ENCODE measurements around the gene TMSB15B. TPM values are rescaled to one million over a fixed set of nuclear protein-coding genes. Genes with fewer than 3 reads are reported as not detected.
"Not testable (repeated sequence)": the region's sequence is repeated elsewhere in the genome, so short reads cannot be mapped to it uniquely, and the experiment has no call there.

Gene TMSB15B
- under 1 TPM in 2 of 6 experiments, not detected in 4; 0.24 to 0.42 TPM for total RNA-seq
- long read RNA-seq, result 0 reads

DNA sequence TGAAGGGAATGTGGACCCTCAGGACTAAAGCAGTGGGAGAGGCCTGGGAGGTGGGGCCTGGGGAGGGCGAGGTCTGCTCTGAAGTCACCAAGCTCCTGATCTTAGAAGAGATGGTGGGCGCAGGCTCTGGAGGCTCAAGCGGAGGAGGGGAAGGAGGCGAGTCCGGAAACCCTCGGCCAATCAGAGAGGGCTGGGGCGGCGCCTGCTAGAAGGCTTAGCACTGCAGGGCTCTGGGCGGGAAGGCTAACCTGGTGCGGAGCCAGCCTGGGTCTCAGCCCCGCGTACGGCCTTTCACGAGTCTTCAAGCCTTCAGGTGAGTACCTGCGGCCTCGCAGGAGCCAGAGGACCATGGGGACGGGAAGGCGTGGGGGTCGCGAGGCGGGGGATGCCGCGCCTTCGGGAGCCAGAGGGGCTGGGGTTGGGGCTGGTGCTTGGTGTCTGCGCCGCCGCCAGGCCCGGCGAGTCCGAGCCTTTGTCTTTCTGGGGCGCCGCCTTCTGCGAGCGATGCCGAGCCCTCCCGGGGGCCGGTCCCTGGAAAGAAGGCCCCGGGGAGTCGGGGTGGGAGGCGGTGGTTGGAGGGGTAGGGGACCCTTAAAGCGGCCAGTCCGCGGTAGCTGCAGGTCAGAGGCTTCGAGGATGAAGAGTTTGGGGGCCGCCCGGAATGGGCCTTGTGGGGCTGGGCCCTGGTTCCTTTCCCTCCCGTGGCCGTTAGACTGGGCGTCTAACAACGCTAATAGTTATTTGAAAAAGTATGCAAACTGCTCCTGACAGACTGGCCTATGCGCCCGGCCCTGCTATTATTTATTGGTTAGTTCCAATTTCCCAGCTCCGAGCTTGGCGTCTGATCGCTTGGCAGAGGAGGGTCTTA is at the start of gene TMSB15B:
Gene TMSB15B, plus strand, starts transcription at position 217 of the 868 bp plus-strand sequence.
- intact Hi-C loops (cut with DNase I); H3K4me1 ChIP-seq; H3K9me3 ChIP-seq; DNase-seq; H3K27me3 ChIP-seq; H3K36me3 ChIP-seq; H3K27ac ChIP-seq; H3K4me3 ChIP-seq: not testable (repeated sequence)
- WGBS (ENCODE audit: insufficient coverage, low coverage, low lambda C conversion rate, missing lambda C conversion rate), result no CpG with 5 or more reads among the region's 55 CpGs
- ATAC-seq, result peak; percentile 50 to 69 (median 60)

DNA sequence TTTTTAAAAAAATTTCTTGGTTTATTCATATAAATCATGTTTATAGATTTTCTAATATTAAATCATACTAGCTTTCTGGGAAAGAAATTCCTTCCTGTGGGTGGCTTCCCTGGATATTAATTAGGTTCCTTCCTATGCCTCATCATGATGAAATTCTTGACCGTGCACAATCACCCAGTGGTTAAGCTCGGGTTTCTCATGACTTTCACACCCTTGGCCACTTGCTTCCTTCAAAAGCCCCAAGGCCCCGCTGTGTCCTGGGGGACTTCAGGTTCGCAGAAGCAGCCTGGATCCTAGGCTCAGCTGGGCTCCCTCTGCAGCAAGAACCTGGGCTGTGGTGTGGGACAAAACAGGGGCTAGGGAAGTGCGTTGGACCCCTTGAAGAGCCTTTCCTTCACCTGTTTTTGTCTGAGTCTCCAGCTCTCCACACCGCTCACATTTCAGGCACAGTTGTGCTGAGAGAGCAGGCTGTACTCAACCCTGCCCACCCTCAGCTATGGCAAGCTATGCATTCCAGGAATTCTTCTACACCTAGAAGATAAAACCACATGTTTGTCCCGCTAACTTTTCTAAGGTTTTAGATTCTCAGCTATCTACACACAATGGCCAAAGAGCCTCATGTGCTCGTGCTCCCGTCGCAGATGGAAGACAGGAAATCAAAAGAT is 48.9 kb upstream of the TMSB15B start:
- H3K27ac ChIP-seq, result no peak overlapping the region
- TF ChIP-seq CTCF (IDR thresholded peaks at IDR 0.05) (no peak), POLR2A (IDR thresholded peaks at IDR 0.05) (no peak)
- WGBS (ENCODE audit: insufficient coverage, low coverage, low lambda C conversion rate, missing lambda C conversion rate), result 31% methylated on average over 8 of the region's 10 CpGs
- H3K4me3 ChIP-seq, result no peak overlapping the region
- ATAC-seq (no peak), DNase-seq (no peak)
- H3K27me3 ChIP-seq, result peaks cover 0 to 7% of the 10 kb centered on the region in 2 donors
- H3K36me3 ChIP-seq, result no peaks in the 10 kb centered on the region
- intact Hi-C loops (cut with DNase I), result no loop called here
- no peaks in the 10 kb centered on the region for H3K4me1 ChIP-seq
- no peaks in the 10 kb centered on the region for H3K9me3 ChIP-seq

DNA sequence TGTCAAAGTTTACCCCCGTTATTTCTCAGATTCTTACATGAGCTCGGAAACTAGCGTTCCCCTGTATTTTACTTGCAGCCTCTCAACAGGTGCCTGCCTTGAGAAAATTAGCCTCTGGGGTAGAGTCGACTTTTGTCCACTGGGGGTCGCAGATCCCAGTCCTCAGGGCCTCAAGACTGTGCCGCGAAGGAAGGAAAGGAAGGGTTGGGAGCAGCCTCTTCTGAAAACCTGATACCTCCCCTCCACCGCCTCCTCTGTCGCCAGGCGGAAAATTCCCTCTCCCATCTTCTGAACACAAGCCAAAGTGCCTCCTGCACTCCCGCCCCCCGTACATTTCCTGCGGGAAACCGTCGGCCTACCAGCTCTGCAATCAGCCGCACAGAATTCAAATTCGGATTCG is 44.4 kb upstream of the TMSB15B start:
- Histone ChIP-seq H3K4me1 (no peaks in the 10 kb centered on the region), H3K36me3 (no peaks in the 10 kb centered on the region), H3K4me3 (peak overlapping the region in 1 of 3 donors; percentile 49), H3K9me3 (no peaks in the 10 kb centered on the region), H3K27me3 (peaks cover 0 to 10% of the 10 kb centered on the region in 2 donors), H3K27ac (no peak overlapping the region)
- 4% methylated on average over 18 of the region's 18 CpGs for WGBS (ENCODE audit: insufficient coverage, low coverage, low lambda C conversion rate, missing lambda C conversion rate)
- ATAC-seq (peak; percentile 57 to 65 (median 59)), DNase-seq (no peak)
- TF ChIP-seq CTCF (IDR thresholded peaks at IDR 0.05) (peak in 3 of 4 donors; percentile 28 to 34 (median 33)), POLR2A (IDR thresholded peaks at IDR 0.05) (no peak)
- intact Hi-C loops (cut with DNase I), result no loop called here

DNA sequence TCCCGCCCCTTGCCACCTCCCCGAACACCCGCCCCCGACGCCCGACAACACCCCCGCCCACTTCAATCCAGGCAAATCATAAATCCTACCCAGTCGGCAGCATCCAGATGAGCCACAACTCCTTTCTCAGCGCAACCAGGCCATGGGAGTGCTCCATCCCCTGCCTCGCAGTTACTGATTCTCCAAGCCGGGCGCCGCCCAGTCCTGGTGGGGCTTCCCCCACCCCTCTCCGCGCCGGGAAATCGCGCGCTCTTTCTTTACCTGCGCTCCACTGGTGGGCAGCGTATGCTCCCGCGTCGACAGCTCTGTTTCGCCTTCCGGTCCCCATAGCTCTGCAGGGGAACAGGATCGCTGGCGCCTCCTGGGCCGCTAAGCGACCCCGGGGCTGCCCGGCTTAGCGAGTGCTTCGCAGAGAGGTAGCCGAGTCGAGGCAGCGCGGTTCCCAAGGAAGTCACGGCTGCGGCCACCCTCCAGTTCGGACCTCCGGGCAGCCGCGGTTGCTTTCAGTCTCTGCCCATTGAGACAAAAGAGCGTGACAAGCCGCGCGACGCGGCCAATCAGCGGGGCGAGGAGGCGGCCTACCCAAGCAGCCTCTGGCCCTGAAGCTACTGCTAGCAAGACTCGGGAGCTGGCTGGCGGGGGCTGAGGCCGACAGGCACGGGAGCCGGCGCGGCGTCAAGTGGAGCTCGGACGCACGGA is 43.7 kb upstream of the TMSB15B start:
- 28% methylated on average over 8 of the region's 64 CpGs for WGBS (ENCODE audit: insufficient coverage, low coverage, low lambda C conversion rate, missing lambda C conversion rate)
- H3K4me1 ChIP-seq, result no peaks in the 10 kb centered on the region
- H3K36me3 ChIP-seq, result no peaks in the 10 kb centered on the region
- DNase-seq (peak; percentile 43 to 57 (median 49)), ATAC-seq (peak; percentile 81 to 87 (median 82))
- no peaks in the 10 kb centered on the region for H3K9me3 ChIP-seq
- intact Hi-C loops (cut with DNase I), result no loop called here
- TF ChIP-seq POLR2A (IDR thresholded peaks at IDR 0.05) (no peak), CTCF (IDR thresholded peaks at IDR 0.05) (no peak)
- peak overlapping the region; percentile 29 to 49 (median 37) for H3K4me3 ChIP-seq
- H3K27me3 ChIP-seq, result peaks cover 0 to 10% of the 10 kb centered on the region in 2 donors
- peak overlapping the region in 1 of 3 donors; percentile 38 for H3K27ac ChIP-seq

All from right lobe of liver (tissue), 6 donors.